Activated CD8-positive, alpha-beta memory T cell treated with anti-CD3 and anti-CD28 coated beads, Interleukin-2, amount 10 ng/mL, durations not matched to agents 7 days and 5 days (primary cell): ENCODE measurements around the gene INPPL1. TPM values are rescaled to one million over a fixed set of nuclear protein-coding genes. Genes with fewer than 3 reads are reported as not detected.

ENCODE experiments used
- ATAC-seq: fragments of 150-1000 bp; cut with Tn5 transposase; one replicate; pipeline ENCODE4 v1.10.0; 2021; ENCODE audit warnings: moderate library complexity
- CTCF ChIA-PET: fragments of 350-600 bp; sonication (Branson Sonifier 250); formaldehyde crosslinking; loops from one replicate; lab custom pipeline; 2021; ENCODE audit warnings: antibody characterized with exemption; lab: Charles Lee
- DNase-seq: peaks from one replicate; pipeline ENCODE4 v3.0.0-alpha.2; 2020
- H3K27ac Mint-ChIP-seq: one replicate; pipeline ENCODE4 v1.8.0; 2021; ENCODE audit warnings: mild to moderate bottlenecking, mixed read lengths
- H3K27me3 Mint-ChIP-seq: one replicate; pipeline ENCODE4 v1.8.0; 2021; ENCODE audit warnings: mixed read lengths
- H3K36me3 Mint-ChIP-seq: one replicate; pipeline ENCODE4 v1.8.0; 2021; ENCODE audit warnings: mild to moderate bottlenecking, mixed read lengths
- H3K4me1 Mint-ChIP-seq: one replicate; pipeline ENCODE4 v1.8.0; 2021; ENCODE audit warnings: mixed read lengths
- H3K4me3 Mint-ChIP-seq: one replicate; pipeline ENCODE4 v1.8.0; 2021; ENCODE audit warnings: mild to moderate bottlenecking, moderate library complexity, mixed read lengths
- H3K9me3 Mint-ChIP-seq: one replicate; pipeline ENCODE4 v1.8.0; 2022; ENCODE audit warnings: low read depth, mixed read lengths
- total RNA-seq, 2 experiments: library from RNA; stranded (reverse); gene quantifications; one replicate each; pipeline ENCODE4 v1.2.3, GENCODE V29; 2021

Gene INPPL1
- total RNA-seq, 2 experiments from 2014 or later, result 152 to 157 TPM

- Mint-ChIP-seq H3K36me3 (peaks cover 19% of the 10 kb centered on the region), H3K27me3 (no peaks in the 10 kb centered on the region), H3K4me3 (no peak overlapping the region), H3K9me3 (no peaks in the 10 kb centered on the region), H3K4me1 (peaks cover 2% of the 10 kb centered on the region), H3K27ac (no peak overlapping the region)
- no peak for ATAC-seq
- CTCF ChIA-PET, result no interaction called here
- no peak for DNase-seq
These were observed 6.3 kb downstream of the INPPL1 start for GRCh38 chr11:72230764-72231365.

GRCh38 chr11:72231396-72232259 is 7.1 kb downstream of the INPPL1 start:
- ATAC-seq, result no peak
- Mint-ChIP-seq H3K27ac (no peak overlapping the region), H3K36me3 (peaks cover 21% of the 10 kb centered on the region), H3K9me3 (no peaks in the 10 kb centered on the region), H3K4me3 (no peak overlapping the region), H3K4me1 (no peaks in the 10 kb centered on the region), H3K27me3 (no peaks in the 10 kb centered on the region)
- CTCF ChIA-PET, result no interaction called here
- DNase-seq, result peak; percentile 30

- H3K4me1 Mint-ChIP-seq, result no peaks in the 10 kb centered on the region
- H3K27ac Mint-ChIP-seq, result no peak overlapping the region
- H3K9me3 Mint-ChIP-seq, result no peaks in the 10 kb centered on the region
- CTCF ChIA-PET, result no interaction called here
- DNase-seq, result peak; percentile 37
- no peak for ATAC-seq
- H3K27me3 Mint-ChIP-seq, result no peaks in the 10 kb centered on the region
- H3K4me3 Mint-ChIP-seq, result no peak overlapping the region
- H3K36me3 Mint-ChIP-seq, result peaks cover 22% of the 10 kb centered on the region
These were observed 7.9 kb downstream of the INPPL1 start for GRCh38 chr11:72232260-72233055.

- H3K4me3 Mint-ChIP-seq, result no peak overlapping the region
- H3K9me3 Mint-ChIP-seq, result no peaks in the 10 kb centered on the region
- H3K27me3 Mint-ChIP-seq, result no peaks in the 10 kb centered on the region
- ATAC-seq, result no peak
- no peaks in the 10 kb centered on the region for H3K4me1 Mint-ChIP-seq
- peak; percentile 34 for DNase-seq
- peaks cover 24% of the 10 kb centered on the region for H3K36me3 Mint-ChIP-seq
- H3K27ac Mint-ChIP-seq, result no peak overlapping the region
- CTCF ChIA-PET, result no interaction called here
These were observed 8.6 kb downstream of the INPPL1 start for GRCh38 chr11:72233056-72233772.

GRCh38 chr11:72233773-72234513 is 9.4 kb downstream of the INPPL1 start:
- no peaks in the 10 kb centered on the region for H3K9me3 Mint-ChIP-seq
- H3K27ac Mint-ChIP-seq, result no peak overlapping the region
- CTCF ChIA-PET, result no interaction called here
- peaks cover under 1% of the 10 kb centered on the region for H3K4me1 Mint-ChIP-seq
- DNase-seq (no peak), ATAC-seq (no peak)
- H3K27me3 Mint-ChIP-seq, result peaks cover 3% of the 10 kb centered on the region
- H3K36me3 Mint-ChIP-seq, result peaks cover 27% of the 10 kb centered on the region
- no peak overlapping the region for H3K4me3 Mint-ChIP-seq

GRCh38 chr11:72234514-72234830 is 9.9 kb downstream of the INPPL1 start:
- Mint-ChIP-seq H3K4me3 (no peak overlapping the region), H3K36me3 (peaks cover 27% of the 10 kb centered on the region), H3K9me3 (no peaks in the 10 kb centered on the region), H3K27me3 (peaks cover 8% of the 10 kb centered on the region), H3K4me1 (peaks cover 3% of the 10 kb centered on the region), H3K27ac (no peak overlapping the region)
- no peak for ATAC-seq
- no peak for DNase-seq
- CTCF ChIA-PET, result no interaction called here

- no peaks in the 10 kb centered on the region for H3K9me3 Mint-ChIP-seq
- H3K27ac Mint-ChIP-seq, result no peak overlapping the region
- peaks cover 10% of the 10 kb centered on the region for H3K27me3 Mint-ChIP-seq
- H3K36me3 Mint-ChIP-seq, result peaks cover 27% of the 10 kb centered on the region
- H3K4me1 Mint-ChIP-seq, result peaks cover 4% of the 10 kb centered on the region
- no peak for ATAC-seq
- H3K4me3 Mint-ChIP-seq, result no peak overlapping the region
- CTCF ChIA-PET, result interaction anchor here (1.1 kb wide), 1 partner anchor 196 kb away, joined by 3 read pairs; no protein-coding TSS in a partner anchor
- peak; percentile 36 for DNase-seq
These were observed 10.4 kb downstream of the INPPL1 start for GRCh38 chr11:72234920-72235319.

GRCh38 chr11:72235351-72236057 is 10.9 kb downstream of the INPPL1 start:
- no peak for ATAC-seq
- no peak overlapping the region for H3K4me3 Mint-ChIP-seq
- no peak overlapping the region for H3K27ac Mint-ChIP-seq
- peaks cover 24% of the 10 kb centered on the region for H3K36me3 Mint-ChIP-seq
- H3K9me3 Mint-ChIP-seq, result no peaks in the 10 kb centered on the region
- H3K27me3 Mint-ChIP-seq, result peaks cover 14% of the 10 kb centered on the region
- CTCF ChIA-PET, result interaction anchor here (1.1 to 1.8 kb wide), 5 partner anchors 12 to 199 kb away, joined by 3 to 8 read pairs (median 4); partner anchors contain the start of gene CLPB
- no peak for DNase-seq
- peaks cover 8% of the 10 kb centered on the region for H3K4me1 Mint-ChIP-seq

GRCh38 chr11:72236083-72236697 is 11.6 kb downstream of the INPPL1 start:
- no peak overlapping the region for H3K27ac Mint-ChIP-seq
- CTCF ChIA-PET, result interaction anchor here (1.1 to 1.8 kb wide), 7 partner anchors 9 to 198 kb away, joined by 3 to 8 read pairs (median 4); partner anchors contain the start of gene CLPB
- H3K4me3 Mint-ChIP-seq, result no peak overlapping the region
- peaks cover 21% of the 10 kb centered on the region for H3K27me3 Mint-ChIP-seq
- H3K4me1 Mint-ChIP-seq, result peaks cover 10% of the 10 kb centered on the region
- no peaks in the 10 kb centered on the region for H3K9me3 Mint-ChIP-seq
- ATAC-seq, result no peak
- peaks cover 20% of the 10 kb centered on the region for H3K36me3 Mint-ChIP-seq
- DNase-seq, result no peak

- Mint-ChIP-seq H3K9me3 (no peaks in the 10 kb centered on the region), H3K4me3 (no peak overlapping the region), H3K4me1 (peaks cover 10% of the 10 kb centered on the region), H3K27ac (no peak overlapping the region), H3K36me3 (peaks cover 14% of the 10 kb centered on the region), H3K27me3 (peaks cover 26% of the 10 kb centered on the region)
- DNase-seq (no peak), ATAC-seq (no peak)
- CTCF ChIA-PET, result interaction anchor here (1.2 to 1.8 kb wide), 7 partner anchors 9 to 197 kb away, joined by 3 to 8 read pairs (median 4); partner anchors contain the start of gene CLPB
These were observed 12.2 kb downstream of the INPPL1 start for GRCh38 chr11:72236774-72237111.

- peaks cover 32% of the 10 kb centered on the region for H3K27me3 Mint-ChIP-seq
These were observed 12.8 kb downstream of the INPPL1 start for GRCh38 chr11:72237112-72237931.

More at GRCh38 chr11:72237112-72237931, 12.8 kb downstream of the INPPL1 start:
- no peak overlapping the region for H3K4me3 Mint-ChIP-seq
- H3K4me1 Mint-ChIP-seq, result peaks cover 10% of the 10 kb centered on the region
- DNase-seq (no peak), ATAC-seq (no peak)
- CTCF ChIA-PET, result interaction anchor here (0.9 to 2.1 kb wide), 18 partner anchors 9 to 212 kb away, joined by 3 to 21 read pairs (median 4); partner anchors contain the start of genes CLPB, FOLR2 and INPPL1
- no peak overlapping the region for H3K27ac Mint-ChIP-seq
- H3K36me3 Mint-ChIP-seq, result peaks cover 13% of the 10 kb centered on the region
- H3K9me3 Mint-ChIP-seq, result no peaks in the 10 kb centered on the region
